Epidermal melanocyte (primary cell): ENCODE measurements around the gene TMPRSS13.
"Not testable (repeated sequence)": the region's sequence is repeated elsewhere in the genome, so short reads cannot be mapped to it uniquely, and the experiment has no call there.

Source experiments
- DNase-seq: peaks from one replicate; pipeline ENCODE4 v3.0.0; 2011; ENCODE audit warnings: low spot score; ENCODE audit not compliant: insufficient read length

TMPRSS13 gene

GRCh38 chr11:117950993-117951961 is 22.1 kb upstream of the TMPRSS13 start:
- no peak for DNase-seq

GRCh38 chr11:117950301-117950700 is 21.1 kb upstream of the TMPRSS13 start:
- DNase-seq = no peak

DNA sequence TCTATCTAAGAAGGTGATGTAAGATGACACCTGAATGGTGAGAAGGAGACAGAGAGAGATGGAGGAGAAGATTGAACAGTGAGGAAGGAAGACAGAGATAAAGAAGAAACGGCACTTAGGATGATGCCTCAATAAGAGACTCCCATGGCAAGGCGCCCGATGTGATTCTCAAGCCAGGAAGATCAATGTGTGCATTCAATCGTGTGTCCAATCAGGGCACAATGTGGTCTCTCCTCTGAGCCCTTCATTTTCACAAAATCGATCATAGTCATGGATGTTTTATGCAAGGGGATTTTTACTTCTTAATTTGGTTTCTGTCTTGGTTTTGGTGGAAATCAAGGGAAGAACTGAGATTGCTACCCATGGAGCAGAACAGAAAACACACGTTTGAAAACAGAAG is 19.9 kb upstream of the TMPRSS13 start:
- no peak for DNase-seq

- not testable (repeated sequence) for DNase-seq
Measured at GRCh38 chr11:117948466-117948865, 19.3 kb upstream of the TMPRSS13 start.

DNA sequence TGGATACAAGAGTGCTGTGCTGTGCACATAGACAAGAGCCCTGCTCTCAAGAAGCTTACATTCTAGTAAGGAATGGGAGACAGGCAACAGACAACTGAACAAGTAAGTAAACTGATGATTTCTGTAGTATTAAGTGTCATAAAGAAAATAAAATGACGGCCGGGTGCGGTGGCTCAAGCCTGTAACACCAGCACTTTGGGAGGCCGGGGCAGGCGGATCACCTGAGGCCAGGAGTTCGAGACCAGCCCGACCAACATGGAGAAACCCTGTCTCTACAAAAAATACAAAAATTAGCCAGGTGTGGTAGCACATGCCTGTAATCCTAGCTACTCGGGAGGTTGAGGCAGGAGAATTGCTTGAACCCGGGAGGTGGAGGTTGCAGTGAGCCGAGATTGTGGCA is 18.5 kb upstream of the TMPRSS13 start:
- DNase-seq = not testable (repeated sequence)

DNA sequence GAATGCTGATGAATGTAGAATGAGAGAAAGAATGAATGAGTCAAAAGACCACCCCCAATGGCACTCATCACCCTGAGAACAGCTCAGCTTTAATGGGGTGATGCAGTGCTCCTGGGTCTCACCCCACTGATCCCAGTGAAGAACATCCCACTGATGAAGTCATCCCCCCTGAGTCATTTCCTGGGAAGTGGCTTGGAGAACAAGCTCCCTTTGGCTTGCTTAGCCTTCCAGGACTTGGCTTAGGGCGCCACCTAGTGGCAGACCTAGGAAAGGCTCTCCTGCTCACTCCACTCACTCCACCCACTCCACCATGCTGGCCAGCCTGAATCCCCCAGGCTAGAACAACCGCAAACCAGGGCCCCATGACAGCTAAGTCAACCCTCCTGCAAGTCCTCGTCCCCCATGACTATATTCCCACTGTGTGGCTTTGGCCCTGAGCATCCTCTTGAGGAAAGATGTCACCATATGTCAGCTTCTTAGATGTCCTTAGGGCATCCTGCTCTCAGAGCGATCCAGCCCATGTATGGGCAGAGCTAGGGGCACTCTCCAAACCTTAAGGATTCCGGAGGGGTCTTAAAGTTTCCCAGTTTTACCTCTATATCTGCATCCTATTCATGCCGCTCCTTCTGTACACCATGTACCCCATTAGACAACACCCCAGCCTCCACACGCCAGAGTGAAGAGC is 17.8 kb upstream of the TMPRSS13 start:
- DNase-seq = peak; percentile 84

DNA sequence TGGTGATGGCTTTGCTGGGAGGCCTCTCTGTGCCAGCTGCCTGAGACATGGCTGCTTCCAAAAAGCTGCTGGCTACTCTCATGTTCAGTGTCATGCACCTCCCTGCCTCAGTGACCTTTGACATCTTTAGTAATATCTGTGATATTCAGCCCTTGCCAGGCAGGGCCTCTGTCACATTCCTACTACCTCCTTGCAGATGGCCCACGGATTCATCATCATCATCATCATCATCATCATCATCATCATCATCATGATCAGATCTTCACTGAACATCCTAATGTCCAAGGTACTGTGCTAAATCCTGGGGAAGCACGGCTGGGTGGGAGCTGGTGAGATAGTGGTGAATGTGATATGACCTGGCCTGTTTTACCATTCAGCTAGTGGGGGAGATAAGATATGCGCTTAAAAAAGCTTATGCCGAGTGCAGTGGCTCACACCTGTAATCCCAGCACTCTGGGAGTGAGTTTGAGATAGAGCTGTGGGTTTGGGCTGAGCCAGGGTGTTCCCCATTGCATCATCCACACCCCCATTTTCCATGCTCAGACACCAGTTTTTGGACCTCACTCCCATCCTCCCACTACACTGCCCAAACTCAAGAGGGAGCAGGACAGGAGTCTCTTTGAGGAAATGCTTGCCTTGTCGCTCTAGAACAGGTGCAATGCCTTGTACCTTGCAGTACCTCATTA is 17.1 kb upstream of the TMPRSS13 start:
- no peak for DNase-seq

DNA sequence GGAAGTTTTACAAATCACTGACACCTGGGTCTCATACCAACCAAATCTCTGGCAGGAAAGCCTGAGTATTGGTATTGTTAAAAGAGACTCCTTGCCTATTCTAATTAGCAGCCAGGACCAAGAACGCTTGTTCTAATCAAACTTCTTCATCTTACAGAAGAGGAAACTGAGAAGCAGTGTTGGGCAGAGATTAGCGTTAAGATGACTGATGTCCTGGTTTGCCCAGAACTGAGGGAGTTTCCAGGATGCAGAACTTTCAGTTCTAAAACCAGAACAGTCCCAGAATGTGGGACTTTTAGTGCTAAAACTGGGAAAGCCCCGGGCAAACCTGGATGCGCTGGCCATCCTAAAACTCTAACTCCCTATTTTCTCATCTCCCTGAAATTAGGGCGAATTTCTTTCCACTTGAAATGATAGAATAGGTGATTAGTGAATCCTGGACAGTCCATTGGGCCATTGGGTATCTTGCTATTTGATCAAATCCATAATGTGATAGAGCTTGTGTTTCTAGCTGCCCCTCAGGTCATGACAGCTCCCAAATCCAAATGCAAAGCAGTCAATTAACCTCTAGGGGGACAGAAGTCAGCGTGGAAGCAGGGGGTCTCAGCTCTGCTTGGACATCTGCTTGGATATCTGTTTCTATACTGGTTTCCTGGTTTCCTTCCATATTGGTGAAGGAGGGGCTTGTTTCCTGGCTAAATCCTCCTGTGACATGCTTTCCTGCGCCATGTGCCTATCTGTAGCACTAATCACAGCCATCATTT is 16.0 kb upstream of the TMPRSS13 start:
- no peak for DNase-seq

DNA sequence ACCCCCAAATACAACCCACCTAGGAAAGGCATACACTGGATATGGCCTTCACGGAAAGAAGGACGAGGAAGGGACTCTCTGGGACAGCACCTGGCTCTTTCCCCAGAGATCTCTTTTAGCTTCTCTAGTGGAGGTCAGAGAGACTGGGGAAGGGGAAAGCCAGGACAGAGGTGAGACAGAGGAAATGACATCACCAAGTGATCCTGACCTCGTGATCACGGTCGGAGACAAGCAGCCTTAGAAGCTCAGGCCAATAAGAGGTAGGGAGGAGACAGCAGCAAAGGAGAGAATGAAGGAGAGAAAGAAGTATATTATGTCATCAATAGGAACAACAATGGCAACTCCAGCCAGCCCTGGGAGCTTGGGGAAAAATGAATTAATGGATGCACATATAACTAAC is 15.4 kb upstream of the TMPRSS13 start:
- DNase-seq = no peak

DNA sequence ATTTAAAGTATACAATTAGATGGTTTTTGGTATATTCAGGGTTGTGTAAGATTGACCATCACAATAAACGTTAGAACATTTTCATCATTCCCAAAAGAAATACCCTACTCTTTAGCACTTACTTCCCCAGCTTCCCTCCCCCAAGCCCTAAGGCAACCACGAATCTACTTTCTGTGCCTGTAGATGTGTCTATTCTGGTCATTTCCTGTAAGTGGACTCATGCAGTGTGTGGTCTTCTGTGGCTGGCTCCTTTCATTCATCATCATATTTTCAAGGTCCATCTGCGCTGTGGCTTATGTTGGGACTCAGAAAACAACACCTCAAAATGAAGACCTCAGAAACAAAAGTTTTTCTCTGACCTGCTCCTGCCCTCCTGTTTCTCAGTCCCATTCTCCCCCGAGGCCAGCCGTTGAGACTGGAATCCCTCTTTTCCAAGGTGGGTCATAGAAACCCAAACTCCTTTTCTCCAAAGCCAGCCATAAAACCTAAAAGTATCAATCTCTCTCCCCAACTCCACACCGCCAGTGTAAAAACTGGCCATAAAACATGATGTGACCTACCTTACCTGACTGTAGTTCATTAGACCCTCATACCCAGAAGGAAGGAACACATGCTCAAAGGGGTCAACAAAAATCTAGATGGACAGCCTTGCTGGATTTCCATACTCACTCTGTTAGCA is 12.9 kb upstream of the TMPRSS13 start:
- no peak for DNase-seq

GRCh38 chr11:117941163-117941707 is 12.0 kb upstream of the TMPRSS13 start:
- DNase-seq = no peak

DNA sequence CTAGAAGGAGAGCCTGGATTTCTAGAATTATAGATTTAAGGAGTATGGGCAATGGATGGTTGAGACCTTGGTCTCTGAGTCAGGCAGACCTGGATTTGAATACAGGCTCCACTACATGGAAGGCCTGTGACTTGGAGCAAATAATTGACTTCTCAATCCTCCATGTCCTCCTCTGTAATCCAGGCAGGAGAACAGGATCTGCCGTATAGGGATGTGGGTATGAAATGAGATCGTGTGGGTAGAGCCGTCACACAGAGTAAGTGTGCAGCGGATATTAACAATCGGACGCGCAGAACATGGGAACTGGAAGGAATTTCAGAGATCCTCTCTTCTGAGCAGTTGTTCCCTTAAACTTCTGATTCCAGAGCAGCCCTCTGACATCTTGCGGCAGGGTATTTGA is 11.5 kb upstream of the TMPRSS13 start:
- DNase-seq = no peak

GRCh38 chr11:117936973-117937372 is 7.8 kb upstream of the TMPRSS13 start:
- no peak for DNase-seq

DNA sequence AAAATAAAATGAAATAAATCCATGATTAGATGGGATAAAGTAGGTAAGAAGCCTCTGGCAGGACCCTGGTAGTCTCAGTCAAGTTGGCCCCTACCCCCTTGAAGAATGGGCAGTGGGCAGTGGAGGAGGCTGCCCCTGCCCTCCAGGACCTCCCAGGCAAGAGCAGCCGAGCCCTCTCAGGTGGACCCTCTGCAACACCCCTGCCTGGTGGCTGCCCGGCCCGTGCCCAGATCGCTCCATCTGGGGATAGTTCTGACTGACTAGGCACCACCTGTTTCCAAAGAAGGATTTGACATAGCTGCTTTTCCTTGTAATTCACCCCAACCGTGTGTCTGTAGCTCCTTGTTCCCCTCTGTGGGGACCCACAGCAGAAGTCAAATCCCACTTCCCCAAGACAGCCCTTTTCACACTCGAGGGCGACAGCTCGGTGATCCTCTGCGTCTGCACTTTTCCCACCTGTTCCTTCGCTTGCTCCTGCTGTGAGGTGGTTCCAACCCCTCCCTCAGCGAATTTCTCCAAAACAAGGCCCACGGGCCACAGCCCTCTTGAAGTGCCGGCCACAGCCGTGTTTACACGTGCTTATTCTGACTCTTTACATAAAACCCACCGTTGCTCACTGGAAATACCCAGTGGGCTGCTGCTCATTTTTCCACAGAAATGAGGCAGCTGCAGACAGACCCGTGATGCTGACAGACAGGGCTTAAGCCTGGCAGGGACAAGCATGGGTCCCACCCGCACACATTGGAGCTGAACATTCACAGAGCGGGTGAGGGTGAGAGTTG is 5.5 kb upstream of the TMPRSS13 start:
- no peak for DNase-seq

GRCh38 chr11:117933930-117934329 is 4.7 kb upstream of the TMPRSS13 start:
- DNase-seq = no peak

DNA sequence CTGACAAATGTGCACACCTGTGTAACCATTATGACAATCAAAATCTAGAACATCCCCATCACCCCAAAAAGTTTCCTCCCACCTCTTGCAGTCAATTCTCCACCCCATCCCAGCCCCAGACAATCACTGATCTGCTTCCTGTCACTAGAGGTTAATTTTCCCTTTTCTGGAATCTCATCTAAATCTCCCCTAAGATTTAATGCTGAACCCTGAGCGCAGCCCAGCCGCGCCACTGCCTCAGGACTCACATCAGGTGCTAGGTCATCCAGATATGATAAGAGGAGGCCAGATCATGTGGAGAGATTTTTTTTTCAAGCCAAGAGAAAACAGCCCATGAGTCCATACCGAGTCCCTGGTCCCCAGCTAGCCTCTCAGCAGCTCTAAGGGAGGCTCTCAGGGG is 4.3 kb upstream of the TMPRSS13 start:
- DNase-seq = no peak

GRCh38 chr11:117932947-117933346 is 3.7 kb upstream of the TMPRSS13 start:
- DNase-seq = no peak

GRCh38 chr11:117932426-117932825 is 3.2 kb upstream of the TMPRSS13 start:
- no peak for DNase-seq

DNA sequence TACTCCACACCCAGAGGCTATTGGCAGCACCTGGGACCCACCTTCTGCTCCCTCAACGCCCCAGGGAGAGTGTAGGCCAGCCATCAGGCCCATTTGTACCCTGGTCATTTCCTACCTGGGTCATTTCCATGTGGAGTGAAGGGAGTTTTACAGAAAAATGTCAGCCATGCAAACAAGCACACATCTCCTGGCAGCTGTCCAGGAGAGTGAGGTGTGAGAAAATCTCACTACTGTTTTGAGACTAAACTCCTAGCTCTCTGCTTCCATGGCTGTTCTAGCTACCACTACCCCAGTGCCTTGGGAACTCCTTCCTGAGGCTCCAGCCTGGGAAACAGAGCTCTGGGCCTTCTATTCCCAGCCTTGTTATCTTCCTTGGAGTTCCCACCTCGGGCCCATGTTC is 2.8 kb upstream of the TMPRSS13 start:
- DNase-seq = no peak
